Stomach (tissue), 4 donors: ENCODE measurements around the gene UST.

ENCODE experiments used
- CTCF ChIP-seq, 7 experiments: fragments of 450-650 bp in 4 of 7; fragments of 200-600 bp in 3 of 7; sonication (generic) in 3 of 7; IDR thresholded peaks; one replicate each; pipeline ENCODE4 v1.5.1; 2016 to 2019; ENCODE audit warnings: antibody characterized with exemption in 7 of 7, control low read depth in 2 of 7, mild to moderate bottlenecking in 1 of 7
- POLR2A ChIP-seq, 4 donors: fragments of 450-650 bp; IDR thresholded peaks; one replicate each; pipeline ENCODE4 v1.6.1; 2016; ENCODE audit warnings: antibody characterized with exemption in 4 of 4, control low read depth in 2 of 4, mild to moderate bottlenecking in 1 of 4, moderate library complexity in 1 of 4

- no peak for TF ChIP-seq POLR2A (IDR thresholded peaks at IDR 0.05)
- no peak for TF ChIP-seq CTCF (IDR thresholded peaks at IDR 0.05)
Observed at GRCh38 chr6:149079456-149079855, 332.6 kb downstream of the UST start.
